Activated CD4-positive, alpha-beta T cell treated with anti-CD3 and anti-CD28 coated beads for 36 hours (primary cell): ENCODE measurements around the gene SLC25A20. TPM values are rescaled to one million over a fixed set of nuclear protein-coding genes. Genes with fewer than 3 reads are reported as not detected.
A peak's percentile ranks its signal among the peaks of the same experiment; 100 is the strongest.

ENCODE experiments used
- ATAC-seq: fragments of 200-7000 bp; cut with Tn5 transposase; one replicate; pipeline ENCODE4 v1.10.0; 2021; ENCODE audit warnings: mild to moderate bottlenecking, moderate library complexity
- CTCF ChIA-PET: fragments of 350-600 bp; sonication (Branson Sonifier 250); formaldehyde crosslinking; loops from one replicate; lab custom pipeline; 2021; ENCODE audit warnings: antibody characterized with exemption; lab: Charles Lee
- POLR2A ChIA-PET: fragments of 350-600 bp; sonication (Branson Sonifier 250); formaldehyde crosslinking; loops from one replicate; lab custom pipeline; 2021; ENCODE audit warnings: antibody characterized with exemption, inconsistent platforms; lab: Charles Lee
- DNase-seq: peaks from one replicate; pipeline ENCODE4 v3.0.0-alpha.2; 2020
- H3K27ac Mint-ChIP-seq: one replicate; pipeline ENCODE4 v1.8.0; 2021; ENCODE audit warnings: mixed read lengths
- H3K27me3 Mint-ChIP-seq: one replicate; pipeline ENCODE4 v1.8.0; 2021; ENCODE audit warnings: mixed read lengths
- H3K36me3 Mint-ChIP-seq: one replicate; pipeline ENCODE4 v1.8.0; 2021; ENCODE audit warnings: low read depth, mixed read lengths
- H3K4me1 Mint-ChIP-seq: one replicate; pipeline ENCODE4 v1.8.0; 2021; ENCODE audit warnings: mixed read lengths
- H3K4me3 Mint-ChIP-seq: one replicate; pipeline ENCODE4 v1.8.0; 2021; ENCODE audit warnings: mild to moderate bottlenecking, moderate library complexity, mixed read lengths
- H3K9me3 Mint-ChIP-seq: one replicate; pipeline ENCODE4 v1.8.0; 2021; ENCODE audit warnings: low read depth, mixed read lengths
- intact Hi-C, 2 experiments: fragments of 100-400 bp; cut with DNase I in 1 of 2; cut with micrococcal nuclease in 1 of 2; formaldehyde crosslinking; loops; one replicate each; pipeline versions ENCODE4 v1.14.2 to v1.15.1; 2022 to 2024; cut with DNase I, micrococcal nuclease
- total RNA-seq, 2 experiments: library from RNA; stranded (reverse); gene quantifications; one replicate each; pipeline ENCODE4 v1.2.3, GENCODE V29; 2021

The SLC25A20 gene
- total RNA-seq, 2 experiments from 2014 or later: 15.8 to 18.5 TPM

GRCh38 chr3:48820612-48821324 lies 77.9 kb downstream of the SLC25A20 start:
- no peaks in the 10 kb centered on the region for H3K36me3 Mint-ChIP-seq
- H3K27ac Mint-ChIP-seq: no peak overlapping the region
- DNase-seq: no peak
- no peak overlapping the region for H3K4me3 Mint-ChIP-seq
- H3K9me3 Mint-ChIP-seq: no peaks in the 10 kb centered on the region
- no peak for ATAC-seq
- no peaks in the 10 kb centered on the region for H3K27me3 Mint-ChIP-seq
- ChIA-PET CTCF (no interaction called here), POLR2A (no interaction called here)
- intact Hi-C loops: no loop called here
- H3K4me1 Mint-ChIP-seq: peaks cover 5% of the 10 kb centered on the region

- intact Hi-C loops: no loop called here
- peaks cover 5% of the 10 kb centered on the region for H3K4me1 Mint-ChIP-seq
- POLR2A ChIA-PET: no interaction called here
- CTCF ChIA-PET: interaction anchor here (0.6 kb wide), 1 partner anchor 844 kb away, joined by 3 read pairs; no protein-coding TSS in a partner anchor
- H3K4me3 Mint-ChIP-seq: no peak overlapping the region
- peak overlapping the region; percentile 29 for H3K27ac Mint-ChIP-seq
- no peaks in the 10 kb centered on the region for H3K9me3 Mint-ChIP-seq
- ATAC-seq (no peak), DNase-seq (no peak)
- H3K27me3 Mint-ChIP-seq: no peaks in the 10 kb centered on the region
- H3K36me3 Mint-ChIP-seq: no peaks in the 10 kb centered on the region
Observed at GRCh38 chr3:48819234-48820221, 79.2 kb downstream of the SLC25A20 start.

DNA sequence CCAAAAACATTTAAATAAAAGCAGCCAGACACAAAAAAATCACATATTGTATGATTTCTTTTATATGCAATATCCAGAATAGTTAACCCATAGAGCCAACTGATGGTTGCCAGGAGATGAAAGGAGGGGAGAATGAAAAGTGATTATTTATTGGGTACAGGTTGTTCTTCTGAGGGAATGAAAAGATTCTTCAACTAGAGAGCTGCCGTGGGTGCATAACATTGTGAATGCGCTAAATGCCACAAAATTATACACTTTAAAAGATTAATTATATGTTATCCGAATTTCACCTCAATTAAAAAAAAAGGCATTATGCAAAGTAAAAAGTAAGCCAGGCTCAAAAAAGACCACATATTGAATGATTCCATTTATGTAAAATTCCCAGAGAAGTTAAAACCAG lies 87.2 kb downstream of the SLC25A20 start:
- ATAC-seq (no peak), DNase-seq (no peak)
- Mint-ChIP-seq H3K27ac (peak overlapping the region; percentile 77), H3K27me3 (no peaks in the 10 kb centered on the region), H3K36me3 (peaks cover 5% of the 10 kb centered on the region), H3K4me3 (peak overlapping the region; percentile 18), H3K4me1 (peaks cover 32% of the 10 kb centered on the region), H3K9me3 (peaks cover 3% of the 10 kb centered on the region)
- intact Hi-C loops: no loop called here
- CTCF ChIA-PET: no interaction called here
- POLR2A ChIA-PET: interaction anchor here (0.6 kb wide), 1 partner anchor 275 kb away, joined by 3 read pairs; no protein-coding TSS in a partner anchor

Other genes with a start within 250 kb of the SLC25A20 start
- gene CELSR3, start 236.0 kb downstream of the SLC25A20 start, total RNA-seq: 1 to 10 TPM; 7.9 to 8.1 TPM
- 10 to 100 TPM; 61.0 to 67.3 TPM for gene NCKIPSD, start 213.0 kb downstream of the SLC25A20 start, total RNA-seq
- gene IP6K2, start 181.7 kb downstream of the SLC25A20 start, total RNA-seq: 10 to 100 TPM; 39.4 to 48.3 TPM
- gene PRKAR2A, start 51.0 kb downstream of the SLC25A20 start, total RNA-seq: 10 to 100 TPM; 28.7 to 35.2 TPM
- gene ARIH2, start 20.0 kb upstream of the SLC25A20 start, total RNA-seq: 100 to 1,000 TPM; 105 to 112 TPM
- 10 to 100 TPM; 25.7 to 30.4 TPM for gene P4HTM, start 91.4 kb upstream of the SLC25A20 start, total RNA-seq
- 100 to 1,000 TPM; 109 to 127 TPM for gene WDR6, start 108.5 kb upstream of the SLC25A20 start, total RNA-seq
- 10 to 100 TPM; 25.8 to 26.0 TPM for gene DALRD3, start 119.7 kb upstream of the SLC25A20 start, total RNA-seq
- 100 to 1,000 TPM in 1 of 2 experiments, 10 to 100 TPM in 1; 90.8 to 108 TPM for gene NDUFAF3, start 123.2 kb upstream of the SLC25A20 start, total RNA-seq
- gene IMPDH2, start 130.5 kb upstream of the SLC25A20 start, total RNA-seq: 100 to 1,000 TPM; 504 to 515 TPM
- gene QRICH1, start 195.2 kb upstream of the SLC25A20 start, total RNA-seq: 100 to 1,000 TPM; 119 to 171 TPM
- gene QARS1, start 205.9 kb upstream of the SLC25A20 start, total RNA-seq: 100 to 1,000 TPM; 240 to 342 TPM
- gene USP19, start 221.9 kb upstream of the SLC25A20 start, total RNA-seq: 10 to 100 TPM; 45.2 to 45.9 TPM
- under 1 TPM in 1 of 2 experiments, not detected in 1; 0.71 TPM for gene LAMB2, start 234.2 kb upstream of the SLC25A20 start, total RNA-seq